GM12873 (cell line): Measurements from ENCODE around the gene KCTD10.

ENCODE experiments used
- TF ChIP-seq, protein P1 (sequence below): IDR thresholded peaks from 2 replicates; pipeline ENCODE4 v1.5.1; 2012; ENCODE audit warnings: low read depth, mild to moderate bottlenecking, moderate library complexity, low read length, control low read depth; ENCODE audit not compliant: insufficient read depth; ENCODE audit errors: missing control alignments

KCTD10 gene

DNA sequence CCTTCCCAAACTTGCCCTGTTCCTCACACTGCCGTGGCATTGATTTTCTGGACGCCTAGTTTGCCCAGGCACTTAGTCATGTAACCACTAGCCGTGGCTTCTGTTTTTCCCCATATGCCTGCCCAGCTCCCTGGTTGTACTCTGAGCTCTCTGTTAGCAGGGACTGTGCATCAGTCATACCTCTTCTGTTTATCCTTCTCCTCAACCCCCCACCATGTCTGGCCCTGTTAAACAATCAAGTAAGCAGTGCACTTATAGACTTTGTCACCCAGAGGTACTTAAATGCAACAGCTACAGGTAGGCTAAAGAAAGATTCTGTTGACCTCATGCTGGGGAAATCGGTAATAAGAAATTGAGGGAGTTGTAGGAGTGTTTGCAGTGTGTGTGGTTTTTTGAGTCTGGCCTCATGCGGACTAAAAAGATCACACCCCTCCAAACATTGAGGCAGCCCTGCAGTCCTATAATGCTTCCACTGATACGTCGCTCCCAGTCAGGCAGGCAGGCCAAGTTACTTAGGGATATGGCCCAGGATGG, 17.3 kb upstream of the KCTD10 start:
- TF ChIP-seq, protein P1, sequence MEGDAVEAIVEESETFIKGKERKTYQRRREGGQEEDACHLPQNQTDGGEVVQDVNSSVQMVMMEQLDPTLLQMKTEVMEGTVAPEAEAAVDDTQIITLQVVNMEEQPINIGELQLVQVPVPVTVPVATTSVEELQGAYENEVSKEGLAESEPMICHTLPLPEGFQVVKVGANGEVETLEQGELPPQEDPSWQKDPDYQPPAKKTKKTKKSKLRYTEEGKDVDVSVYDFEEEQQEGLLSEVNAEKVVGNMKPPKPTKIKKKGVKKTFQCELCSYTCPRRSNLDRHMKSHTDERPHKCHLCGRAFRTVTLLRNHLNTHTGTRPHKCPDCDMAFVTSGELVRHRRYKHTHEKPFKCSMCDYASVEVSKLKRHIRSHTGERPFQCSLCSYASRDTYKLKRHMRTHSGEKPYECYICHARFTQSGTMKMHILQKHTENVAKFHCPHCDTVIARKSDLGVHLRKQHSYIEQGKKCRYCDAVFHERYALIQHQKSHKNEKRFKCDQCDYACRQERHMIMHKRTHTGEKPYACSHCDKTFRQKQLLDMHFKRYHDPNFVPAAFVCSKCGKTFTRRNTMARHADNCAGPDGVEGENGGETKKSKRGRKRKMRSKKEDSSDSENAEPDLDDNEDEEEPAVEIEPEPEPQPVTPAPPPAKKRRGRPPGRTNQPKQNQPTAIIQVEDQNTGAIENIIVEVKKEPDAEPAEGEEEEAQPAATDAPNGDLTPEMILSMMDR, result no peak

DNA sequence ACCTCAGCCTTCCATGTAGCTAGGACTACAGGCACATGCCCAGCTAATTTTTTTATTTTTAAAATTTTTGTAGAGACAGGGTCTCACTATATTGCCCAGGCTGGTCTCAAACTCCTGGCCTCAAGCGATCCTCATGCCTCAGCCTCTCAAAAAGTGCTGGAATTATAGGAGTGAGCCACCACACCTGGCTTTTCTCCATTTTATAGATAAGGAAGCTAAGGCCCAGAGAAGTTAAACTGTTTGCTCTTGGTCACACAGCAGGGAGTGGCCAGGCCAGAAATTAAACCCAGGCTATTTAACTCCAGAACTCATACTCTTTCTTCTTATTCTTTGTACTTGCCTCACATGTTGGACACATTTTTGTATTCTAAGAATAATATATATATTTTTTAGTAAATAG, 16.8 kb upstream of the KCTD10 start:
- TF ChIP-seq, protein P1, result no peak

DNA sequence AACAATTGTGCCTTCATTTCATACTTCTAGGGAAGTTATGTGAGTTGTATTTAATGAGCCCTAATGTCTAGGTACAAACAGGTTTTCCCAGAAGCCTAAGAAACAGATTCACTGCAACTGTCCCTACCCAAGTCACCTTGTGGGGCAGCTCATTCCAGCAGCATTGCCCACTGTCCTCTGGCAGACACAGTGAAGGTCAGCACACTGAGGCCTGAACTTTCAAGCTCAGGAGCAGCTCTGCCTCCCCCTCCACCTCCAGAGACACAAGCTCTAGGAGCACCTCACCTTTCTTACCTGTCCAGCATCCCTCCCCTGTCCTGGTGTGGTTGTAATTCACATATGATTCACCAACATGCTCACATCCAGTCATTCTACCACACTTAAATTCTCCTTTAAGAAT, 16.0 kb upstream of the KCTD10 start:
- TF ChIP-seq, protein P1, result no peak

DNA sequence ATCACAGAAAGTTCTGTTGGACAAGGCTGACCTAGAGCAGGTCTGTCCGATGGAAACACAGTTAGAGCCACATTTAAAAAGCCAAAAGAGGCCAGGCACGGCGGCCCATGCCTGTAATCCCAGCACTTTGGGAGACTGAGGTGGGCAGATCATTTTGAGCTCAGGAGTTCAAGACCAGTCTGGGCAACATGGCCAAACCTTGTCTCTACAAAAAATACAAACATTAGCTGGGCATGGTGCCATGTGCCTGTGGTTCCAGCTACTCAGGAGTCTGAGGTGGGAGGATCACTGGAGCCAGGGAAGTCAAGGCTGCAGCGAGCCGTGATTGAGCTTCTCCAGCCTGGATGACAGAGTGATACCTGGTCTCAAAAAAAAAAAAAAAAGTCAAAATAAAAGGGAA, 15.3 kb upstream of the KCTD10 start:
- TF ChIP-seq, protein P1, result no peak

DNA sequence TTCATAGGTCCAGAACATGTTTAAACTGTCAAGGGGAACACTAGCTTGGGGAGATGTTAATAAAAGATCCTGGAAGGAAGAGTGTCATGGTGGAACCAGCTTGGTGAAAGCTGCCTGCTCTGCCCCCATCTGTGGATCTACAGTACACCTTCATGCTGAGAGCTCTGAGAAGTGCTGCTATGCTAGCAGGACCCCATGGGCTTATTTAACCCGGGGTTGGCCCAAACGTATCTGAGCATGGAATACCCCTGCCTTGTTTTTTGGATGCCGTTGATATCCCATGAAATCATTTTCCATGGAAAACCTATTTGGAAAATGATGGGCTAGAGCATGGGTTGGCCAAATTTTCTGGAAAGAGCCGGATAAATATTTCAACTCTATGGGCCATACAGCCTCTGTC, 14.6 kb upstream of the KCTD10 start:
- TF ChIP-seq, protein P1, result no peak

DNA sequence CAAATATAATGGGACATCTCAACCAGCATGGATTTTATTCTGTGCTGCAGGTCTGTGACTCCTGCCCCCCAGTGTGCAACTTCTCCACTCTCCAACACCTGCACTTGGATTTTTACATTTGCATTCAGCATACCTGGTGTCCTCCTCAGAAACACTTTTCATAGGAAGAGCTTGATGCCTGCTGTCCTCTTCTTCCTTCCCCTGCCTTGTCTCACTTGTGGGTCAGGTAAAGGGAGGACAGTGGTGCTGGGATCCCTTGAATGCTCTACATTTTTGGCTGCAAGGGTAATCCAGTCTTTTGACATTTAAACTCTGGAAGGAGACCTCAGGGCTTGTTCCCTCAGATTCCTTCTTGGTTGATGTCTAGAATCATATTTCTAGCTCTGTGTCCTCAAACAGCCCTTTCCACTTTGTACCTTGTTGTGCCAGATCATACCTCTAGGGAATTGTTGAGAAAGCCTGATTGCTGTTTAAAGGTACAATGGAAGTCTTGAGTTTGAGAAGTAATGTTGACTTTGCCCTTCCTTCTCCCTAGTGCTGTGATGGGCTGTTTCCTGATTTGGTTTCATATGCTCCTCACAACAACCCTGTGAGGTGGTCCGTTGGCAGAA, 13.0 kb upstream of the KCTD10 start:
- TF ChIP-seq, protein P1, result no peak

DNA sequence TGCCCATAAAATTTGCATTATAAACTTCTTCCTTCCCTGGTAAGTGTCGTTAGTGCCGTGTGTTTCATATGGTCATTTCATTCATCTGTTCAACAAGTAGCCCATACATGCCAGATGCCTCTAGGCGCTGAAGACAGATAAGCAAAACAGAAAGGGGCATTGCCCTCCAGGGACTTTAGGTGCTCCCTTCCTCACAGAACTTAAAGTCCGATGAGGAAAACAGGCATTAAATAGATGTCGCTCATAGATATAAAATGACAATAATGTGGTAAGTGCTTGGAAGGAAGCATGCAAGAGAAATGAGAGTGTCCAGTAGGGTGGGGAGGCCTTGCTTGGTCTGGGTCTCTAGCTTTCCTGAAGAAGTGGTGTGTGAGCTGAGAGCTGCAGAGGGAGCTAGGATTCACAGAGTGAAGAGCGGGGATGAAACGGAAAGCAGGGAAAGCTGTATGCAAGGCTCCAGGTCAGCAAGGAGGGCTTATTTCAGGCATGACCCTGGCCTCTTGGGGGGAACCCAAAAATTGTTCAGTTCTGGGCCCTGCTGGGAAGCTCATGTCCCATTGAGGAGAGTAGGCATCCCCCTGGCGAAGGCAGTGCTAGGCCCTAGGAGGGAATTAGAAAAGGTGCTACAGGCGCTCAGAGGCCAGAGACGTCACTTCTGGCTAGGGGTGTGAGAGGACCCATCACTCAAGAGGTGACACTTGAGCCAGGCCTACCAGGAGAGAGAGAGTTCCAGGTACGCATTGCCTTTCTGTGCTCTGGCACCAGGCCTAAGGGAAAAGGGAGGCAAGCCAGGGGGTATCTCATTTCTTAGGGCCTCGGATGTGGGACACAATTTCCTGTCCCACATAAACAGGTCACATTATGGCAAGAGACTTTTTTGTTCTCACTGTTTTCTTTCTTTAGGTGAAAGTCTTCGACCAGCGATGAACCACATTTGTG, 12.2 kb upstream of the KCTD10 start:
- TF ChIP-seq, protein P1, result no peak
